Neuron (in vitro differentiated cells): Measurements from ENCODE around the gene PUM1.

ENCODE experiments used
- H2AFZ ChIP-seq: one replicate; pipeline ENCODE4 v1.6.1; 2013; ENCODE audit warnings: low read depth, mild to moderate bottlenecking, inconsistent platforms, low read length, moderate library complexity
- H3K27me3 ChIP-seq: one replicate; pipeline ENCODE4 v1.6.1; 2013; ENCODE audit warnings: low read length; ENCODE audit not compliant: insufficient read depth
- H3K36me3 ChIP-seq: one replicate; pipeline ENCODE4 v1.6.1; 2013; ENCODE audit warnings: low read length; ENCODE audit not compliant: insufficient read depth
- H3K4me1 ChIP-seq: one replicate; pipeline ENCODE4 v1.6.1; 2013; ENCODE audit warnings: low read length; ENCODE audit not compliant: insufficient read depth
- H3K4me3 ChIP-seq: 2 replicates; pipeline ENCODE4 v1.5.1; 2013; ENCODE audit warnings: mild to moderate bottlenecking, low read length, moderate library complexity
- H3K9me3 ChIP-seq: one replicate; pipeline ENCODE4 v1.6.1; 2013; ENCODE audit warnings: low read length

Gene PUM1

DNA sequence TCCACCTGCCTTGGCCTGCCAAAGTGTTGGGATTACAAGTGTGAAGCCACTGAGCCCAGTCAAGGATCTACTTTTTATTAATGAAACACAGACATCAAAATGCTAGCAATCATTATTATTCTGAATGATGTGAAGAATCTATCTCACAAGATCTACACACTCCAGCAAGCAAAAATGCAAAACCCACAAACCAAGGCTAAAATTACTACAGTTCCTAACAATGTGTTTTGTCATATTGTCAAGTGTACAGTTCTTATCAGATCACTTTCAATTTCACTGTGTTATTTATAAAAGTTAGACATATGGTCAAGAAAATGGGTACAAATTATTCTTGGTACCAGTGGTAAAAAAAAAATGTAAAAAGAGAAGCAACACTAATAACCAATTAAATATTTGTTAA lies 95.6 kb downstream of the PUM1 start:
- no peaks in the 10 kb centered on the region for H3K27me3 ChIP-seq
- H3K4me3 ChIP-seq = no peak overlapping the region
- peaks cover 2% of the 10 kb centered on the region for H3K4me1 ChIP-seq
- no peak overlapping the region for H2AFZ ChIP-seq
- H3K9me3 ChIP-seq = no peaks in the 10 kb centered on the region
- H3K36me3 ChIP-seq = peaks cover 86% of the 10 kb centered on the region

GRCh38 chr1:30968220-30968971 lies 97.1 kb downstream of the PUM1 start:
- Histone ChIP-seq H3K27me3 (no peaks in the 10 kb centered on the region), H3K4me1 (peaks cover 2% of the 10 kb centered on the region), H2AFZ (no peak overlapping the region), H3K36me3 (peaks cover 86% of the 10 kb centered on the region), H3K9me3 (no peaks in the 10 kb centered on the region), H3K4me3 (no peak overlapping the region)

GRCh38 chr1:30966690-30967369 lies 98.7 kb downstream of the PUM1 start:
- Histone ChIP-seq H3K9me3 (no peaks in the 10 kb centered on the region), H3K4me3 (no peak overlapping the region), H3K27me3 (no peaks in the 10 kb centered on the region), H2AFZ (no peak overlapping the region), H3K4me1 (peaks cover 2% of the 10 kb centered on the region), H3K36me3 (peaks cover 92% of the 10 kb centered on the region)

DNA sequence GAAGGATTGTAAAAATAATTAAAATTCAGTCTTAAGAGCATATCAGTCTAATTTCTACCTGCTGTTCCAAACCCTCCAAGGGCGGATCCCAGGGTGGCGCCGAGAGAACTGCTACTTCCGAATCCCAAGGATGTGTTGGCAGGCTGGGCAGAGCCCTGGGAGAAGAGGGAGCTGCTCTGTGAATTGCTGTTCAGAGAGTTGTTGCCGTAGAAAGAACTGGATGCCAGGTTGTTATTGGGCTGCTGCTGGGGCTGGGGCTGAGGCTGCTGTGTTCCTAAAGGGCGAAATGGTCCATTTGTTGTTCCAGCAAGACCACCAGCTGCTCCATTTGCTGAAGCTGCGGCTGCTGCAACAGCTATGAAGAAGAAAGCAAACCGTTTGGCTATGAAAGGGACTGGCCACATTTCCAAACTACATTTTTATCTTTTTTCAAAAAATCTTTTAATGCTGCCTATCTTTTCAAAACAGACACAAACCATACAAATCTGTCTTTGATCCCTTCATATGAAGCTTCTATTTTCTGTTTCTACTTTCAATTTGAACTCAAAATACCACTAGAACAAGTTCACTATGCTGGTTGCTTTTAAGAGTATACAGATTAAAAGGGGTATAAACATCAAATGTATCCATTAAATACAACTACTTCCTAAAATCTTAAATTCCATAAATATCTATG lies 99.5 kb downstream of the PUM1 start:
- peaks cover 2% of the 10 kb centered on the region for H3K4me1 ChIP-seq
- no peak overlapping the region for H3K4me3 ChIP-seq
- no peaks in the 10 kb centered on the region for H3K27me3 ChIP-seq
- H3K9me3 ChIP-seq = no peaks in the 10 kb centered on the region
- peaks cover 91% of the 10 kb centered on the region for H3K36me3 ChIP-seq
- H2AFZ ChIP-seq = no peak overlapping the region

DNA sequence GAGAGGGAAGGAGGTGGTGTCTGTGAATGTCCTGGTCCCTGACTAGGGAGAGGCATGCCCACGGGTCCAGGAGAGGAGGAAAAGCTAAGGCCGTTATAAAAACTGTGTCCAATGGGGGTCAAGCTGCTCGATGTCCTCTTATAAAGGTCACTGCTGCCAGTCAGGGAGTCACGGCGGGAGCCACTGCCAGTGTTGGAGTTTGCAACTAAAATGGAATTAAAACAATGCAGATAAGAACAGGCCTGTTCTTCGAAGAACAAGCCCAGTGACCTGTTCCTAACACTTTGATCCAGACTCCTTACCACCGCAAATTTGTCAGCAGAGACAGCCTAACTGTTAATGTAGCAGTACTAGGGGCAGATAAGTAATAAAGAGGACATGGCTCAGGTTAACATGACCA lies 100.8 kb downstream of the PUM1 start:
- Histone ChIP-seq H3K4me1 (peaks cover 2% of the 10 kb centered on the region), H3K9me3 (no peaks in the 10 kb centered on the region), H3K27me3 (no peaks in the 10 kb centered on the region), H3K36me3 (peaks cover 90% of the 10 kb centered on the region), H2AFZ (no peak overlapping the region), H3K4me3 (no peak overlapping the region)

DNA sequence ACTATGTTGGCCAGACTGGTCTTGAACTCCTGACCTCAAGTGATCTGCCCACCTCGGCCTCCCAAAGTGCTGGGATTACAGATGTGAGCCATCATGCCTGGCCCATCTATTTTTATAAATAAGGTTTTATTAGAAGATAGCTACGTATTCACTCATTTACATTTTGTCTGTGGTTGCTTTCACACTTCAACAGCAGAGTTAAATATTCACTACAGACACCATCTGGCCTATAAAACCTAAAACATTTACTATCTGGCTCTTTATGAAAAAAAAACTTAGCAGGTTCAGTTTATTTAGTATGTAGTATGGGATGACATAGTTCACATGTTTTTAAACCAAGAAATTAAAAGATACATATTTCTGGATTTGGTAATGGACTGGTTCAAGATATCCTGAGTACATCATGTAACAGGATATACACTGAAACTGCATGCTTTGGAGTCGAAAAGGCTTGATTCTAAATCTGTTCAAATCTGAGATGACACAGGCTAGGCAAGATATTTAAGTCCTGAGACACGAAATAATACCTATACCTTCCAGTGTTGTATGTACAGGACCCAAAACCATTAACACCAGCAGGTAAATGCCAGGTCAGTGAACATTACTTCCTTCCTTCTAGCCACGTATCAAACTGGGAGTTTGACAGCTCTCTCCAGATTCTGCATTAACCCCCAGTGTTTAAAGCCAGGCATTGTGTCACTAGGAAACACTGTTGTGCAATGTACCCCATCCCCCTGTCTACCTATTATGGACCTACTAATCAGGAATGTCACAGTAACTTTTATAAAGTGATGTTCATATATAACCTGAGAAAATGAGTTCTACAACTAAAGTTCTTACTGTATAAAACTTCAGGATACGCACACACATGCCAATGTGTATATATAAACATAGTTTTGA lies 102.7 kb downstream of the PUM1 start:
- peaks cover 2% of the 10 kb centered on the region for H3K4me1 ChIP-seq
- H3K9me3 ChIP-seq = no peaks in the 10 kb centered on the region
- no peak overlapping the region for H3K4me3 ChIP-seq
- peaks cover 88% of the 10 kb centered on the region for H3K36me3 ChIP-seq
- H2AFZ ChIP-seq = no peak overlapping the region
- no peaks in the 10 kb centered on the region for H3K27me3 ChIP-seq

- Histone ChIP-seq H2AFZ (no peak overlapping the region), H3K27me3 (no peaks in the 10 kb centered on the region), H3K36me3 (peaks cover 86% of the 10 kb centered on the region), H3K9me3 (no peaks in the 10 kb centered on the region), H3K4me3 (no peak overlapping the region), H3K4me1 (no peaks in the 10 kb centered on the region)
These were observed 107.8 kb downstream of the PUM1 start for GRCh38 chr1:30957560-30958222.

GRCh38 chr1:30955448-30956015 lies 110.0 kb downstream of the PUM1 start:
- Histone ChIP-seq H3K9me3 (no peaks in the 10 kb centered on the region), H3K27me3 (no peaks in the 10 kb centered on the region), H3K4me3 (no peak overlapping the region), H3K36me3 (peaks cover 91% of the 10 kb centered on the region), H3K4me1 (no peaks in the 10 kb centered on the region), H2AFZ (no peak overlapping the region)

DNA sequence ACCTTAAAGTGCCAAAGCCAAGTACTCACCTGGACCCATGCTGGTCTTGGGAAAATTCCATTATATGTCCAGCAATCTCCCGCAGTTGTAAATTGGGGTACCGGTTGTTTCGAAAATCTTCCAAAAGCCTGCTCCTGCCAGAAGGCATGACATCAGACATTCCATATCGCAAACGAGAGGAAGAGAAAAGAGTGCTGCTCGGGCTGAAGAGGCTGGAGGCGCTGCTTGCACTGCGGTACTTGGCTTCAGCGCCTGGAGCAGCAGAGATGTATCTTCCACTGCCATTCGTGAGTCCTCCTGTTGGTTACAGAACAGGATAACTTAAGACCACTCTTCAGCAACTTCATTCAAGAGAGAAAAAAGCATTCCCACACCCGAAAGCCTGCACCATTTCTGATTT lies 111.8 kb downstream of the PUM1 start:
- peaks cover 88% of the 10 kb centered on the region for H3K36me3 ChIP-seq
- H3K27me3 ChIP-seq = no peaks in the 10 kb centered on the region
- H3K4me1 ChIP-seq = no peaks in the 10 kb centered on the region
- no peak overlapping the region for H3K4me3 ChIP-seq
- no peaks in the 10 kb centered on the region for H3K9me3 ChIP-seq
- no peak overlapping the region for H2AFZ ChIP-seq

GRCh38 chr1:30952098-30952497 lies 113.4 kb downstream of the PUM1 start:
- Histone ChIP-seq H3K9me3 (no peaks in the 10 kb centered on the region), H2AFZ (no peak overlapping the region), H3K36me3 (peaks cover 88% of the 10 kb centered on the region), H3K4me1 (no peaks in the 10 kb centered on the region), H3K4me3 (no peak overlapping the region), H3K27me3 (no peaks in the 10 kb centered on the region)

DNA sequence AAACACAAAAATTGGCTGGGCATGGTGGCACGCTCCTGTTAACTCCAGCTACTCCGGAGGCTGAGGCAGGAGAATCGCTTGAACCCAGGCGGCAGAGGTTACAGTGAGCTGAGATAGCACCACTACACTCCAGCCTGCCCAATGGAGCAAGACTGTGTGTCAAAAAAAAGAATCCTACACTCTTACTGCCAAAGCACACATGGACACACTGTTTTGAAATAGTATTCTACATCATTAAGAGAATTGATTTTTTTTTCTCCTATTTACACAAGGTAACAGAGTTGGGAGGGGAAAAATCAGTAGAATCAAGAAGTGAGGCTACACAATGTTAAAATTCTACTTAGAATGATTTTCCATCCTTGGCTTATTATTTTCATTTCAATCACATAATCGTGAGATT lies 114.8 kb downstream of the PUM1 start:
- Histone ChIP-seq H3K9me3 (no peaks in the 10 kb centered on the region), H3K4me3 (no peak overlapping the region), H3K27me3 (no peaks in the 10 kb centered on the region), H3K36me3 (peaks cover 84% of the 10 kb centered on the region), H2AFZ (no peak overlapping the region), H3K4me1 (no peaks in the 10 kb centered on the region)

DNA sequence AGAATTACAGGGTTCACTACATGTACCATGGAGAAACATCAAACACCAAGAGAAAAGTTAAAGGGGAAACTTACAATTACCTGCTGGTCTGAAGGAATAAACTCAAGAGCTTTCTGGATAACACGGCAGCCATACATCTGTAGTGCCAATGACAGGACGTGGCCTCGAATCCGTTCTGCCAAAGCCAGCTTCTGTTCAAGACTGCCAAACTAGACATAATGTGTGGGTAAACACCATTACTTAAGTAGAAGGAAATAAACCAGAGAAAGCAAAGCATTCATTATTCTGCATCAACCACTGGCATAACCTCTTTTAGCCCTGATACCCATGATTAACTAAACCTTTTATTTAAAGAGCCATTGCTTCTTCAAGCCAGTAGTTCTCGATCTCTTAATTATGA lies 115.5 kb downstream of the PUM1 start:
- no peak overlapping the region for H2AFZ ChIP-seq
- no peaks in the 10 kb centered on the region for H3K27me3 ChIP-seq
- no peak overlapping the region for H3K4me3 ChIP-seq
- H3K4me1 ChIP-seq = no peaks in the 10 kb centered on the region
- no peaks in the 10 kb centered on the region for H3K9me3 ChIP-seq
- H3K36me3 ChIP-seq = peaks cover 88% of the 10 kb centered on the region
